Esophagus muscularis mucosa (tissue), 4 donors: ENCODE data around the gene NXN. TPM values are rescaled to one million over a fixed set of nuclear protein-coding genes. Genes with fewer than 3 reads are reported as not detected.
"Not testable (repeated sequence)": the region's sequence is repeated elsewhere in the genome, so short reads cannot be mapped to it uniquely, and the experiment has no call there.

Source experiments
- DNase-seq: peaks from one replicate; pipeline ENCODE4 v3.0.0-alpha.2; 2017; ENCODE audit errors: extremely low spot score
- H3K27ac ChIP-seq, 4 donors: fragments of 200-600 bp; sonication (generic); replicated peaks in 1 of 4; 1 replicate in 3 of 4; 2 replicates in 1 of 4; pipeline ENCODE4 v1.5.1; 2016 to 2019; ENCODE audit warnings: mild to moderate bottlenecking in 1 of 4
- H3K27me3 ChIP-seq, 4 donors: fragments of 200-600 bp; sonication (generic); one replicate each; pipeline versions ENCODE4 v1.5.1 to v1.6.0; 2016 to 2019
- H3K36me3 ChIP-seq, 4 donors: fragments of 200-600 bp; sonication (generic); one replicate each; pipeline ENCODE4 v1.5.1; 2016 to 2019
- H3K4me1 ChIP-seq, 4 donors: fragments of 200-600 bp; sonication (generic); one replicate each; pipeline ENCODE4 v1.5.1; 2016 to 2019
- H3K4me3 ChIP-seq, 4 donors: fragments of 200-600 bp; sonication (generic); 1 replicate in 2 of 4; 2 replicates in 2 of 4; pipeline ENCODE4 v1.5.1; 2016 to 2019; ENCODE audit warnings: mild to moderate bottlenecking in 4 of 4, moderate library complexity in 1 of 4
- H3K9me3 ChIP-seq, 4 donors: fragments of 200-600 bp; sonication (generic); 1 replicate in 3 of 4; 2 replicates in 1 of 4; pipeline ENCODE4 v1.5.1; 2016 to 2019
- CTCF ChIP-seq, 3 experiments: fragments of 200-600 bp in 2 of 3; fragments of 450-650 bp in 1 of 3; sonication (generic) in 2 of 3; IDR thresholded peaks; one replicate each; pipeline ENCODE4 v1.5.1; 2017 to 2019; ENCODE audit warnings: antibody characterized with exemption in 3 of 3, mild to moderate bottlenecking in 2 of 3, moderate library complexity in 1 of 3
- EP300 ChIP-seq: sonication (generic); formaldehyde crosslinking; IDR thresholded peaks from one replicate; pipeline ENCODE4 v1.6.1; 2017; ENCODE audit warnings: antibody characterized with exemption
- POLR2A ChIP-seq: fragments of 450-650 bp; IDR thresholded peaks from one replicate; pipeline ENCODE4 v1.6.1; 2017; ENCODE audit warnings: antibody characterized with exemption, moderate library complexity, mild to moderate bottlenecking, low read depth
- POLR2AphosphoS5 ChIP-seq, 2 donors: sonication (generic); formaldehyde crosslinking; IDR thresholded peaks; one replicate each; pipeline ENCODE4 v1.6.1; 2017; ENCODE audit warnings: antibody characterized with exemption in 2 of 2
- WGBS: methylation state at CpG from one replicate; pipeline ENCODE4 v1.1.5; 2018; 5-methylcytosine and 5-hydroxymethylcytosine counted together
- intact Hi-C: fragments of 100-400 bp; cut with DNase I; formaldehyde crosslinking; loops from one replicate; pipeline ENCODE4 v1.15.1; 2023
- total RNA-seq, 4 donors: library from RNA; depleted of rRNA; stranded (reverse); fragments of >200 nt; gene quantifications; one replicate each; pipeline versions ENCODE4 v1.1.0 to v1.2.1, GENCODE V29; 2016

The NXN gene
- total RNA-seq, 4 donors from 2014 or later = 37.0 to 65.6 (median 49.8) TPM

- no peaks in the 10 kb centered on the region for H3K9me3 ChIP-seq
- H3K36me3 ChIP-seq = peaks cover 0 to 4% (median 0%) of the 10 kb centered on the region in 4 donors
- TF ChIP-seq EP300 (no peak), POLR2AphosphoS5 (IDR thresholded peaks at IDR 0.05) (no peak), POLR2A (no peak), CTCF (IDR thresholded peaks at IDR 0.05) (no peak)
- 49% methylated on average over 20 of the region's 20 CpGs for WGBS
- intact Hi-C loops = loop anchor here (10.0 kb wide), 1 partner anchor 64 kb away; no protein-coding TSS in a partner anchor
- no peak overlapping the region for H3K4me3 ChIP-seq
- no peak for DNase-seq
- H3K4me1 ChIP-seq = peaks cover 3 to 32% (median 20%) of the 10 kb centered on the region in 4 donors
- H3K27me3 ChIP-seq = no peaks in the 10 kb centered on the region
- peak overlapping the region; percentile 59 to 78 (median 66) for H3K27ac ChIP-seq
Observed at GRCh38 chr17:859061-859823, 120.3 kb downstream of the NXN start.

- Histone ChIP-seq H3K27me3 (no peaks in the 10 kb centered on the region), H3K4me1 (peaks cover 5 to 37% (median 31%) of the 10 kb centered on the region in 4 donors), H3K4me3 (no peak overlapping the region), H3K9me3 (no peaks in the 10 kb centered on the region), H3K27ac (no peak overlapping the region), H3K36me3 (no peaks in the 10 kb centered on the region)
- no peak for DNase-seq
- 87% methylated on average over 6 of the region's 7 CpGs for WGBS
- intact Hi-C loops = loop anchor here (10.0 kb wide), 1 partner anchor 61 kb away; no protein-coding TSS in a partner anchor
- TF ChIP-seq EP300 = no peak
- no peak for TF ChIP-seq POLR2A
Observed at GRCh38 chr17:856149-856548, 123.4 kb downstream of the NXN start.

GRCh38 chr17:855569-855968 lies 124.0 kb downstream of the NXN start:
- Histone ChIP-seq H3K27ac (no peak overlapping the region), H3K27me3 (no peaks in the 10 kb centered on the region), H3K4me1 (peaks cover 10 to 41% (median 36%) of the 10 kb centered on the region in 4 donors), H3K9me3 (no peaks in the 10 kb centered on the region), H3K4me3 (no peak overlapping the region), H3K36me3 (no peaks in the 10 kb centered on the region)
- 94% methylated on average over 5 of the region's 5 CpGs for WGBS
- intact Hi-C loops = loop anchor here (10.0 kb wide), 1 partner anchor 61 kb away; no protein-coding TSS in a partner anchor
- no peak for DNase-seq
- no peak for TF ChIP-seq EP300
- TF ChIP-seq CTCF (IDR thresholded peaks at IDR 0.05) = no peak
- no peak for TF ChIP-seq POLR2A
- TF ChIP-seq POLR2AphosphoS5 (IDR thresholded peaks at IDR 0.05) = no peak

- WGBS = 96% methylated on average over 9 of the region's 9 CpGs
- H3K4me1 ChIP-seq = peaks cover 22 to 41% (median 36%) of the 10 kb centered on the region in 4 donors
- not testable (repeated sequence) for DNase-seq, H3K9me3 ChIP-seq, H3K27ac ChIP-seq, H3K27me3 ChIP-seq, H3K36me3 ChIP-seq, H3K4me3 ChIP-seq
- intact Hi-C loops = loop anchor here (10.0 kb wide), 1 partner anchor 58 kb away; no protein-coding TSS in a partner anchor
Observed at GRCh38 chr17:852850-853249, 126.7 kb downstream of the NXN start.

- DNase-seq = no peak
- TF ChIP-seq CTCF (IDR thresholded peaks at IDR 0.05) (no peak), POLR2AphosphoS5 (IDR thresholded peaks at IDR 0.05) (no peak), POLR2A (no peak), EP300 (no peak)
- intact Hi-C loops = loop anchor here (10.0 kb wide), 1 partner anchor 58 kb away; no protein-coding TSS in a partner anchor
- WGBS = 82% methylated on average over 6 of the region's 10 CpGs
- Histone ChIP-seq H3K36me3 (no peaks in the 10 kb centered on the region), H3K27me3 (no peaks in the 10 kb centered on the region), H3K4me1 (peaks cover 22 to 46% (median 40%) of the 10 kb centered on the region in 4 donors), H3K27ac (peak overlapping the region in 3 of 4 donors; percentile 3 to 67 (median 8)), H3K4me3 (no peak overlapping the region), H3K9me3 (no peaks in the 10 kb centered on the region)
Observed at GRCh38 chr17:852349-852748, 127.2 kb downstream of the NXN start.
